22Rv1 (cell line): ENCODE results near the gene COL23A1.

Experiments
- H3K27ac ChIP-seq: fragments of 450-650 bp; 2 replicates; pipeline ENCODE4 v1.5.1; 2017
- CTCF ChIP-seq: fragments of 450-650 bp; IDR thresholded peaks from 2 replicates; pipeline ENCODE4 v1.5.1; 2017; ENCODE audit warnings: mild to moderate bottlenecking
- ZFX ChIP-seq: fragments of 450-650 bp; IDR thresholded peaks from 2 replicates; pipeline ENCODE4 v1.6.1; 2017; ENCODE audit warnings: antibody characterized with exemption, borderline replicate concordance

The COL23A1 gene

GRCh38 chr5:178531786-178532185 is 58.4 kb downstream of the COL23A1 start:
- H3K27ac ChIP-seq = no peak overlapping the region
- no peak for TF ChIP-seq ZFX
- no peak for TF ChIP-seq CTCF

GRCh38 chr5:178530526-178530925 is 59.7 kb downstream of the COL23A1 start:
- TF ChIP-seq ZFX (no peak), CTCF (no peak)
- H3K27ac ChIP-seq = no peak overlapping the region

- H3K27ac ChIP-seq = no peak overlapping the region
- TF ChIP-seq CTCF (no peak), ZFX (no peak)
Observed at GRCh38 chr5:178529080-178529479, 61.1 kb downstream of the COL23A1 start.

- TF ChIP-seq ZFX = no peak
- no peak for TF ChIP-seq CTCF
- H3K27ac ChIP-seq = no peak overlapping the region
Observed at GRCh38 chr5:178527458-178528307, 62.5 kb downstream of the COL23A1 start.

GRCh38 chr5:178526773-178527457 is 63.3 kb downstream of the COL23A1 start:
- TF ChIP-seq CTCF = no peak
- no peak for TF ChIP-seq ZFX
- no peak overlapping the region for H3K27ac ChIP-seq

GRCh38 chr5:178525906-178526732 is 64.1 kb downstream of the COL23A1 start:
- TF ChIP-seq ZFX (no peak), CTCF (no peak)

More at GRCh38 chr5:178525906-178526732, 64.1 kb downstream of the COL23A1 start:
- H3K27ac ChIP-seq = no peak overlapping the region
